Transverse colon (tissue), 3 donors: ENCODE data around the gene ARMC5.

Experiments
- EP300 ChIP-seq: sonication (generic); formaldehyde crosslinking; IDR thresholded peaks from one replicate; pipeline ENCODE4 v1.6.1; 2017; ENCODE audit warnings: antibody characterized with exemption, low read depth
- POLR2A ChIP-seq: fragments of 450-650 bp; IDR thresholded peaks from one replicate; pipeline ENCODE4 v1.6.1; 2016; ENCODE audit warnings: antibody characterized with exemption, mild to moderate bottlenecking, moderate library complexity
- TF ChIP-seq, protein P1 (sequence below), 5 experiments: fragments of 200-600 bp in 3 of 5; fragments of 450-650 bp in 2 of 5; sonication (generic) in 3 of 5; IDR thresholded peaks; 1 replicate in 2 of 5; 2 replicates in 3 of 5; pipeline ENCODE4 v1.5.1; 2016 to 2017; ENCODE audit warnings: antibody characterized with exemption in 5 of 5, inconsistent platforms in 3 of 5, mild to moderate bottlenecking in 2 of 5, moderate library complexity in 1 of 5

DNA sequence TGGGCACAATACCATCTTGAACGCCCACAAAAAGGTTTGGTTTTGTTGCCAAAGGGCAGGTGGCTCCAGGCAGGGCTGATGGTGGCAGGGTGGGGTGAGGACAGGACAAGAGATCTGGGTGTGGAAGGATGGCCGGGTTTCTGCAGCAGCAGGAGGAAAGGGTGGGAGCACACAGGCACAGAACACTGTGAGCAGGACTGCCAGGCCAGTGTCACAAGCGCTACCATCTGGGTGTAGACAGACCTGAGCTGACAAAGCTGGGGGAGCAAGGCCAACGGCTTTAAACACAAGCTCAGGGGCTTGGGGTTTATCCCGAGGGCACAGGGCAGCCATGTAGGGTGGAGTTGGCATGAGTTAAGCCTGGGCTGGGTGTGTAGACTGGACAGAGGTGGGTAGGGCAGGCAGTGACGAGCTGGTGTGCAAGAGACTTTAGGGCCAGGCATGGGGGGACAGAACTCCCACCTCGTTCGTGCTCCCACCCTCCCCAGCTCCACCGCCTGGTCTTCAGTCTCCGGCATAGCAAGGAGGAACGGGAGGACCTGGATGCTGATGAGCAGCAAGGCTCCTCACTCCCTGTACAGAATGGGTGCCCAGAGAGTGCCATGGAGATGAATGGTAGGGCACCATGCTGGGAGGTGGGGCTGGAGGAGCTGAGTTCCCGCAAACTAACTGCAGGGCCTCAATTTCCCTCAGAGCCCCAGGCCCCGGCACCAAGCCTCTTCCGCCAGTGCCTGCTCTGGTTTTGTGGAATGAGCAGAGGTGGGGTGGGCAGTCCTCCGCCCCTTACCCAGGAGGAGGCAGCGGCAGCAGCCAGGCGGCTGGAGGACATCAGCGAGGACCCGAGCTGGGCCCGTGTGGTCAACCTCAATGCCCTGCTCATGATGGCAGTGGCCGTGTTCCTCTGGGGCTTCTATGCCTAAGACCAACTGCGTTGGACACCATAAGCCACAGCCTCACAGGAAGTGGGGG, 30.6 kb downstream of the ARMC5 start:
- TF ChIP-seq, protein P1, sequence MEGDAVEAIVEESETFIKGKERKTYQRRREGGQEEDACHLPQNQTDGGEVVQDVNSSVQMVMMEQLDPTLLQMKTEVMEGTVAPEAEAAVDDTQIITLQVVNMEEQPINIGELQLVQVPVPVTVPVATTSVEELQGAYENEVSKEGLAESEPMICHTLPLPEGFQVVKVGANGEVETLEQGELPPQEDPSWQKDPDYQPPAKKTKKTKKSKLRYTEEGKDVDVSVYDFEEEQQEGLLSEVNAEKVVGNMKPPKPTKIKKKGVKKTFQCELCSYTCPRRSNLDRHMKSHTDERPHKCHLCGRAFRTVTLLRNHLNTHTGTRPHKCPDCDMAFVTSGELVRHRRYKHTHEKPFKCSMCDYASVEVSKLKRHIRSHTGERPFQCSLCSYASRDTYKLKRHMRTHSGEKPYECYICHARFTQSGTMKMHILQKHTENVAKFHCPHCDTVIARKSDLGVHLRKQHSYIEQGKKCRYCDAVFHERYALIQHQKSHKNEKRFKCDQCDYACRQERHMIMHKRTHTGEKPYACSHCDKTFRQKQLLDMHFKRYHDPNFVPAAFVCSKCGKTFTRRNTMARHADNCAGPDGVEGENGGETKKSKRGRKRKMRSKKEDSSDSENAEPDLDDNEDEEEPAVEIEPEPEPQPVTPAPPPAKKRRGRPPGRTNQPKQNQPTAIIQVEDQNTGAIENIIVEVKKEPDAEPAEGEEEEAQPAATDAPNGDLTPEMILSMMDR (IDR thresholded peaks at IDR 0.05): no peak
- TF ChIP-seq POLR2A: no peak
- TF ChIP-seq EP300: no peak
